Neural cell (in vitro differentiated cells): Measurements from ENCODE around the gene ADAMTS15. TPM values are rescaled to one million over a fixed set of nuclear protein-coding genes. Genes with fewer than 3 reads are reported as not detected.

Source experiments
- H2AFZ ChIP-seq: fragments of 200-600, 300-800 bp; sonication (generic), shearing (Covaris generic); 2 replicates; pipeline ENCODE4 v1.6.0; 2014; ENCODE audit warnings: low read depth, mild to moderate bottlenecking, antibody characterized with exemption, low read length, moderate library complexity
- H3F3A ChIP-seq: fragments of 200-600 bp; shearing (Covaris generic); 2 replicates; pipeline ENCODE4 v1.6.1; 2016; ENCODE audit warnings: mild to moderate bottlenecking, moderate library complexity, mixed read lengths, antibody characterized with exemption, low read length; ENCODE audit not compliant: insufficient read depth, poor library complexity, severe bottlenecking
- H3K27ac ChIP-seq: fragments of 200-600, 300-800 bp; sonication (generic), shearing (Covaris generic); 2 replicates; pipeline ENCODE4 v1.5.1; 2014; ENCODE audit warnings: mild to moderate bottlenecking, low read length, moderate library complexity
- H3K27me3 ChIP-seq: fragments of 300-800, 200-600 bp; sonication (generic), shearing (Covaris generic); 2 replicates; pipeline ENCODE4 v1.6.0; 2014; ENCODE audit warnings: mild to moderate bottlenecking, low read depth, low read length, moderate library complexity; ENCODE audit not compliant: insufficient read depth
- H3K36me3 ChIP-seq: fragments of 300-800, 200-600 bp; sonication (generic), shearing (Covaris generic); 2 replicates; pipeline ENCODE4 v1.5.1; 2014; ENCODE audit warnings: mild to moderate bottlenecking, antibody characterized with exemption, low read length, moderate library complexity; ENCODE audit not compliant: insufficient read depth
- H3K4me2 ChIP-seq: fragments of 300-800, 200-600 bp; sonication (generic), shearing (Covaris generic); 2 replicates; pipeline ENCODE4 v1.6.0; 2014; ENCODE audit warnings: mild to moderate bottlenecking, low read length
- H3K4me3 ChIP-seq: fragments of 300-800, 200-600 bp; sonication (generic), shearing (Covaris generic); 2 replicates; pipeline ENCODE4 v1.5.1; 2014; ENCODE audit warnings: mild to moderate bottlenecking, low read length, moderate library complexity
- H3K79me2 ChIP-seq: fragments of 200-600 bp; shearing (Covaris generic); replicated peaks from 2 replicates; pipeline ENCODE4 v1.6.0; 2014; ENCODE audit warnings: mild to moderate bottlenecking, low read length, moderate library complexity; ENCODE audit not compliant: insufficient read depth
- H3K9ac ChIP-seq: fragments of 300-800, 200-600 bp; sonication (generic), shearing (Covaris generic); 2 replicates; pipeline ENCODE4 v1.6.1; 2016; ENCODE audit warnings: mild to moderate bottlenecking, low read length, mixed read lengths
- H3K9me2 ChIP-seq: fragments of 200-600 bp; shearing (Covaris generic); 2 replicates; pipeline ENCODE4 v1.6.1; 2016; ENCODE audit warnings: mild to moderate bottlenecking, low read length, mixed read lengths; ENCODE audit not compliant: insufficient read depth
- H3K9me3 ChIP-seq: fragments of 200-600, 300-800 bp; sonication (generic), shearing (Covaris generic); 2 replicates; pipeline ENCODE4 v1.6.1; 2016; ENCODE audit warnings: mild to moderate bottlenecking, mixed run types, low read length, moderate library complexity, mixed read lengths
- H4K20me1 ChIP-seq: fragments of 200-600 bp; shearing (Covaris generic); 2 replicates; pipeline ENCODE4 v1.6.1; 2016; ENCODE audit warnings: mild to moderate bottlenecking, mixed run types; ENCODE audit not compliant: insufficient read depth
- EP300 ChIP-seq: fragments of 450-650 bp; conservative IDR thresholded peaks from 2 replicates; pipeline ENCODE4 v1.6.1; 2014; ENCODE audit warnings: antibody characterized with exemption, mild to moderate bottlenecking, moderate library complexity; ENCODE audit not compliant: poor library complexity, severe bottlenecking
- EZH2 ChIP-seq: fragments of 200-600, 300-800 bp; shearing (Covaris generic), sonication (generic); IDR thresholded peaks from 2 replicates; pipeline ENCODE4 v1.6.1; 2014; ENCODE audit warnings: antibody characterized with exemption, low read length, borderline replicate concordance, mild to moderate bottlenecking; ENCODE audit not compliant: insufficient read depth, poor library complexity, severe bottlenecking
- MXI1 ChIP-seq: fragments of 450-650 bp; conservative IDR thresholded peaks from 2 replicates; pipeline ENCODE4 v1.6.1; 2014; ENCODE audit warnings: antibody characterized with exemption, mild to moderate bottlenecking; ENCODE audit not compliant: poor library complexity, severe bottlenecking
- POLR2AphosphoS5 ChIP-seq: IDR thresholded peaks from 2 replicates; pipeline ENCODE4 v1.6.1; 2012
- RAD21 ChIP-seq: fragments of 450-650 bp; conservative IDR thresholded peaks from 2 replicates; pipeline ENCODE4 v1.6.1; 2014; ENCODE audit warnings: antibody characterized with exemption, mild to moderate bottlenecking, moderate library complexity
- SMC3 ChIP-seq: fragments of 450-650 bp; conservative IDR thresholded peaks from 2 replicates; pipeline ENCODE4 v1.6.1; 2014; ENCODE audit warnings: antibody characterized with exemption, mild to moderate bottlenecking, moderate library complexity; ENCODE audit not compliant: poor library complexity
- TAF1 ChIP-seq: IDR thresholded peaks from 2 replicates; pipeline ENCODE4 v1.6.1; 2012; ENCODE audit warnings: low read depth
- polyA plus RNA-seq: library from polyadenylated mRNA; depleted of rRNA; stranded (reverse); fragments of >200 nt; gene quantifications from 2 replicates; pipeline ENCODE4 v1.2.3, GENCODE V29; 2014
- TF ChIP-seq, protein P1 (sequence below): IDR thresholded peaks from 2 replicates; pipeline ENCODE4 v1.6.1; 2012; ENCODE audit warnings: borderline replicate concordance
- TF ChIP-seq, protein P2 (sequence below): fragments of 450-650 bp; IDR thresholded peaks from 2 replicates; pipeline ENCODE4 v1.5.1; 2014; ENCODE audit warnings: antibody characterized with exemption, mild to moderate bottlenecking, moderate library complexity; ENCODE audit not compliant: poor library complexity, severe bottlenecking

ADAMTS15 gene
- polyA plus RNA-seq, 1 donor from 2014 or later = 1.1 TPM

DNA sequence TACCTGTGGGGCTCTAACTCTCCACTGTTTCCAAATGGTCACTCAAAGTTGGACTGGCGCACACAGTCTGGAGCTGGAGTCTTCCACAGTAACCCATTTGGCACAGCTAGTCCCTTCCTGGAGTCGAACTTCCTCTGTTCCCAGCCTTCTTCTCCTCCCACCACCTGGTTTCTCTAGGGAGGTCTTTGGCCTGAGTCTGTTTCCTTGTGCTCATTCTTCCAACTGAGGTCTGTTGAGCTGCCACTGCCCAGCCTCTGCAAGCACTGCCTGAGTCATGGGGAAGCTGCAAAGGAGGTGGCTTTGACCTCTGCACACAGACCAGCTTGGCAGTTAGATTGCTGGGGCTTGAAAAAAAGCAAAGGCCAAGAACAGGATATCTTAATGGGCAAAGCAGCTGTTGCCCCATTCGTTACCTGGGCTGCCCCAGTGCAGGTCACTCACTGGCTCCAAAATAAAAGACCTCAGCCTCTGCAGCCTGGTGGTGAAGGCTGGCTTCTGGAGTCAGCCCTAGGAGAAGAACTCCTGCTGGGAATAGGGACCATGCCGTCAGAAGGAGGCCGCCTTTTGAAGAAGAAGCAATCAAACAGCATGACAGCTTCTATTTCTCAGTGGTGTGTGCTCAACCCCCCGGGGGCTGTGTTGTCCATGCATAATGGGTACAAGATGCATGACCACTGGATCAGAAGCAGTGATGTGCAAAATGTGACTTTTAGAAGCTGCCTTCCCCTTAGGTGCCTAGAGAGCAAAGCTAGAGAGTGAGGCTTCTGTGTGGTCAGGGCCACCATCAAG, 3.0 kb downstream of the ADAMTS15 start:
- no peak overlapping the region for H3K27ac ChIP-seq
- no peak for TF ChIP-seq SMC3
- TF ChIP-seq RAD21 = no peak
- TF ChIP-seq POLR2AphosphoS5 = no peak
- TF ChIP-seq EZH2 = no peak
- no peak for TF ChIP-seq TAF1
- no peak for TF ChIP-seq MXI1
- TF ChIP-seq, protein P1, sequence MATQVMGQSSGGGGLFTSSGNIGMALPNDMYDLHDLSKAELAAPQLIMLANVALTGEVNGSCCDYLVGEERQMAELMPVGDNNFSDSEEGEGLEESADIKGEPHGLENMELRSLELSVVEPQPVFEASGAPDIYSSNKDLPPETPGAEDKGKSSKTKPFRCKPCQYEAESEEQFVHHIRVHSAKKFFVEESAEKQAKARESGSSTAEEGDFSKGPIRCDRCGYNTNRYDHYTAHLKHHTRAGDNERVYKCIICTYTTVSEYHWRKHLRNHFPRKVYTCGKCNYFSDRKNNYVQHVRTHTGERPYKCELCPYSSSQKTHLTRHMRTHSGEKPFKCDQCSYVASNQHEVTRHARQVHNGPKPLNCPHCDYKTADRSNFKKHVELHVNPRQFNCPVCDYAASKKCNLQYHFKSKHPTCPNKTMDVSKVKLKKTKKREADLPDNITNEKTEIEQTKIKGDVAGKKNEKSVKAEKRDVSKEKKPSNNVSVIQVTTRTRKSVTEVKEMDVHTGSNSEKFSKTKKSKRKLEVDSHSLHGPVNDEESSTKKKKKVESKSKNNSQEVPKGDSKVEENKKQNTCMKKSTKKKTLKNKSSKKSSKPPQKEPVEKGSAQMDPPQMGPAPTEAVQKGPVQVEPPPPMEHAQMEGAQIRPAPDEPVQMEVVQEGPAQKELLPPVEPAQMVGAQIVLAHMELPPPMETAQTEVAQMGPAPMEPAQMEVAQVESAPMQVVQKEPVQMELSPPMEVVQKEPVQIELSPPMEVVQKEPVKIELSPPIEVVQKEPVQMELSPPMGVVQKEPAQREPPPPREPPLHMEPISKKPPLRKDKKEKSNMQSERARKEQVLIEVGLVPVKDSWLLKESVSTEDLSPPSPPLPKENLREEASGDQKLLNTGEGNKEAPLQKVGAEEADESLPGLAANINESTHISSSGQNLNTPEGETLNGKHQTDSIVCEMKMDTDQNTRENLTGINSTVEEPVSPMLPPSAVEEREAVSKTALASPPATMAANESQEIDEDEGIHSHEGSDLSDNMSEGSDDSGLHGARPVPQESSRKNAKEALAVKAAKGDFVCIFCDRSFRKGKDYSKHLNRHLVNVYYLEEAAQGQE = no peak
- TF ChIP-seq, protein P2, sequence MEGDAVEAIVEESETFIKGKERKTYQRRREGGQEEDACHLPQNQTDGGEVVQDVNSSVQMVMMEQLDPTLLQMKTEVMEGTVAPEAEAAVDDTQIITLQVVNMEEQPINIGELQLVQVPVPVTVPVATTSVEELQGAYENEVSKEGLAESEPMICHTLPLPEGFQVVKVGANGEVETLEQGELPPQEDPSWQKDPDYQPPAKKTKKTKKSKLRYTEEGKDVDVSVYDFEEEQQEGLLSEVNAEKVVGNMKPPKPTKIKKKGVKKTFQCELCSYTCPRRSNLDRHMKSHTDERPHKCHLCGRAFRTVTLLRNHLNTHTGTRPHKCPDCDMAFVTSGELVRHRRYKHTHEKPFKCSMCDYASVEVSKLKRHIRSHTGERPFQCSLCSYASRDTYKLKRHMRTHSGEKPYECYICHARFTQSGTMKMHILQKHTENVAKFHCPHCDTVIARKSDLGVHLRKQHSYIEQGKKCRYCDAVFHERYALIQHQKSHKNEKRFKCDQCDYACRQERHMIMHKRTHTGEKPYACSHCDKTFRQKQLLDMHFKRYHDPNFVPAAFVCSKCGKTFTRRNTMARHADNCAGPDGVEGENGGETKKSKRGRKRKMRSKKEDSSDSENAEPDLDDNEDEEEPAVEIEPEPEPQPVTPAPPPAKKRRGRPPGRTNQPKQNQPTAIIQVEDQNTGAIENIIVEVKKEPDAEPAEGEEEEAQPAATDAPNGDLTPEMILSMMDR = no peak
- no peaks in the 10 kb centered on the region for H3K79me2 ChIP-seq
- peaks cover 33% of the 10 kb centered on the region for H3K27me3 ChIP-seq
- no peaks in the 10 kb centered on the region for H3K36me3 ChIP-seq
- no peaks in the 10 kb centered on the region for H3K9me3 ChIP-seq
- no peak overlapping the region for H3K4me3 ChIP-seq
- H3K9ac ChIP-seq = no peak overlapping the region
- H4K20me1 ChIP-seq = no peaks in the 10 kb centered on the region
- no peak overlapping the region for H2AFZ ChIP-seq
- H3K9me2 ChIP-seq = no peaks in the 10 kb centered on the region
- no peaks in the 10 kb centered on the region for H3F3A ChIP-seq
- no peak overlapping the region for H3K4me2 ChIP-seq

DNA sequence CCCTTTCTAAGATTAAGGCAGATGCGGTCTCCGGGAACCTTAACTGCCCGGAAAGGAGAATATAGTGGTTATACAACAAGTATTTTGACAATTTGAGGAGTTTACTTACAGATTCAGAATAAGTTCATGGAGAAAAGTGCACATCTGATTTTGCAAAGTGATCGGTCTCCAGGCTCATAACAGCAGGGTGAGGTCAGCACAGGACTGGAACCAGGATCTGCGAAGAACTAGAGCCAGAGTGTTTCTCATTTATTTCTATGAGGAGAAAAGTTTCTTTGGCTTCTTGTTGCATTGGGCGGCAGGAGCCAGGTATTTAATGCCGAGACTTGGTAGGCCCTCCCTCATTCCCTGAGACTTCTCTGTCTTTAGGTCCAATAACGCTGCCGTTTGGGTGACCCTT, 3.7 kb downstream of the ADAMTS15 start:
- H3K9ac ChIP-seq = no peak overlapping the region
- no peaks in the 10 kb centered on the region for H3K9me2 ChIP-seq
- H3K4me3 ChIP-seq = no peak overlapping the region
- H3K27me3 ChIP-seq = peaks cover 33% of the 10 kb centered on the region
- TF ChIP-seq, protein P2 = no peak
- TF ChIP-seq, protein P1 = no peak
- TF ChIP-seq MXI1 (no peak), EP300 (no peak), POLR2AphosphoS5 (no peak), RAD21 (no peak), TAF1 (no peak), SMC3 (no peak), EZH2 (no peak)
- no peaks in the 10 kb centered on the region for H3K79me2 ChIP-seq
- H3F3A ChIP-seq = no peaks in the 10 kb centered on the region
- H2AFZ ChIP-seq = no peak overlapping the region
- H3K9me3 ChIP-seq = no peaks in the 10 kb centered on the region
- no peak overlapping the region for H3K4me2 ChIP-seq
- H3K36me3 ChIP-seq = no peaks in the 10 kb centered on the region
- H3K27ac ChIP-seq = no peak overlapping the region
- H4K20me1 ChIP-seq = no peaks in the 10 kb centered on the region
